Subcutaneous adipose tissue (tissue), 4 donors: ENCODE measurements around the gene TGIF1. TPM values are rescaled to one million over a fixed set of nuclear protein-coding genes. Genes with fewer than 3 reads are reported as not detected.

Experiments
- total RNA-seq, 4 donors: library from RNA; depleted of rRNA; stranded (reverse); fragments of >200 nt; gene quantifications; one replicate each; pipeline ENCODE4 v1.1.0, GENCODE V29; 2016
- TF ChIP-seq, protein P1 (sequence below): fragments of 450-650 bp; IDR thresholded peaks from one replicate; pipeline ENCODE4 v1.5.1; 2016; ENCODE audit warnings: low read depth, mild to moderate bottlenecking, control low read depth, antibody characterized with exemption, moderate library complexity

Gene TGIF1
- total RNA-seq, 4 donors from 2014 or later: 40.6 to 80.2 (median 62.3) TPM

DNA sequence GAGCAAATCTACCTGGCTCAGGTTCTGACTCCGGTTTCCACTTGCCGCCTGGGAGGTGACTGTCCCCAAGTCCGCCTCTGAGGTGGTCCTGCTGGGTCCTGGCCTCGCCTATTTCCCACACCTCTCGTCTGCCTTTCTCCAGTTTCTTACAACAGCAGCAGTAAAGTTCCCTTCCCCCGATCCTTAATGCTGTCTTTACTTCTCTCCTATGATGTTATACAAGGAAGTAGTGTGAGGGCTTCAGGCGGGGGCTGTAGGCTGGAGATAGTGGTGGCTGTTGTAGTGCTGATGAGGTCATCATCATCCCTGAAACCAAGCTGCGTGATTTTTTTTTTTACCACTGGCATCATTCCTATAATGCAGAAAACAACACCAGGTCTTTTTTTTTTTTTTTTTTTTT lies 18.9 kb downstream of the TGIF1 start:
- TF ChIP-seq, protein P1, sequence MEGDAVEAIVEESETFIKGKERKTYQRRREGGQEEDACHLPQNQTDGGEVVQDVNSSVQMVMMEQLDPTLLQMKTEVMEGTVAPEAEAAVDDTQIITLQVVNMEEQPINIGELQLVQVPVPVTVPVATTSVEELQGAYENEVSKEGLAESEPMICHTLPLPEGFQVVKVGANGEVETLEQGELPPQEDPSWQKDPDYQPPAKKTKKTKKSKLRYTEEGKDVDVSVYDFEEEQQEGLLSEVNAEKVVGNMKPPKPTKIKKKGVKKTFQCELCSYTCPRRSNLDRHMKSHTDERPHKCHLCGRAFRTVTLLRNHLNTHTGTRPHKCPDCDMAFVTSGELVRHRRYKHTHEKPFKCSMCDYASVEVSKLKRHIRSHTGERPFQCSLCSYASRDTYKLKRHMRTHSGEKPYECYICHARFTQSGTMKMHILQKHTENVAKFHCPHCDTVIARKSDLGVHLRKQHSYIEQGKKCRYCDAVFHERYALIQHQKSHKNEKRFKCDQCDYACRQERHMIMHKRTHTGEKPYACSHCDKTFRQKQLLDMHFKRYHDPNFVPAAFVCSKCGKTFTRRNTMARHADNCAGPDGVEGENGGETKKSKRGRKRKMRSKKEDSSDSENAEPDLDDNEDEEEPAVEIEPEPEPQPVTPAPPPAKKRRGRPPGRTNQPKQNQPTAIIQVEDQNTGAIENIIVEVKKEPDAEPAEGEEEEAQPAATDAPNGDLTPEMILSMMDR: no peak

DNA sequence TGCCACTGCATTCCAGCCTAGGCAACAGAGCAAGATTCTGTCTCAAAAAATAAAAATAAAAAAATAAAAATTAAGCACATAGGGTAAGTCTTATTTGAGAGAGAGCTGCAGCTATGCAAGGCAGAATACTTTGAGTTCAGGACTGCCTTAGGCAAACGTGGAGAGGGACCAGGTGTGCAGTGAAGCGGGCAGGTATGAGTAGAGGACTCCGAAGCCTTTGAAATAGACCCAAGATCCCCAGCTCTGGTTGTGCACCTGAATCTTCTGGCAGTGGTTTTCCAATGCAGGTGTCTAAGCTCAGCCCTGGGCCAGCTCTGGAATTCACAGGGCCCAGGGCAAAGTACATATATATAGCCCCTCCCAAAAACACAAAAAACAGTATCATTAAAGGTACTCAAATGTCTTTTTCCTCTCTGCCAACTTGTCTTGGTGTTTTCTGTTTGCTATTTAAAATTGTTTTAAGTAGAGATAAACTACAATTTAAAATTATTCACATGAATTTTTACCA lies 21.2 kb downstream of the TGIF1 start:
- TF ChIP-seq, protein P1: no peak

DNA sequence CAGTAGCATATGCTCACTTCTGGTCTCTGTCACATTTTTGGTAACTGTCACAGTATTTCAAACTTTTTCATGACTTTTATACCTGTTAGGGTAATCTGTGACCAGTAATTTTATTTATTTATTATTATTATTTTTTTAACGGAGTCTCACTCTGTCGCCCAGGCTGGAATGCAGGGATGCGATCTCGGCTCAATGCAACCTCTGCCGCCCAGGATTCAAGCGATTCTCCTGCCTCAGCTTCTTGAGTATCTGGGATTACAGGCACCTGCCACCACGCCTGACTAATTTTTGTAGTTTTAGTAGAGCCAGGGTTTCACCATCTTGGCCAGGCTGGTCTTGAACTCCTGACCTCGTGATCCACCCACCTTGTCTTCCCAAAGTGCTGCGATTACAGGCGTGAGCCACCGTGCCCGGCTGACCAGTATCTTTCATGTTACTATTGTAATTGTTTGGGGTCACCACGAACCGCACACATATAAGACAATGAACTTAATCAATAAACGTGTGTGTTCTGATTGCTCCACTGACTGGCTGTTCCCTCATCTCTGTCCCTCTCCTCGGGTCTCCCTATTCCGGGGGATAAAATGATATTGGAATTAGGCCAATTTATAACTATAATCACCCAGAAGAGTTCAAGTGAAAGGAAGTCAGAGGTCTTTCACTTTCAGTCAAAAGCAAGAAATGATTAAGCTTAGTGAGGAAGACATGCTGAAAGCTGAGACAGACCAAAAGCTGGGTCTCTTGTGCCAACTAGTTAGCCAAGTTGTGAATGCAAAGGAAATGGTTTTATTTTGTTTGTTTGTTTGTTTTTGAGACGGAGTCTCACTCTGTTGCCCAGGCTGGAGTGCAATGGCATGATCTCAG lies 22.9 kb downstream of the TGIF1 start:
- TF ChIP-seq, protein P1: no peak

DNA sequence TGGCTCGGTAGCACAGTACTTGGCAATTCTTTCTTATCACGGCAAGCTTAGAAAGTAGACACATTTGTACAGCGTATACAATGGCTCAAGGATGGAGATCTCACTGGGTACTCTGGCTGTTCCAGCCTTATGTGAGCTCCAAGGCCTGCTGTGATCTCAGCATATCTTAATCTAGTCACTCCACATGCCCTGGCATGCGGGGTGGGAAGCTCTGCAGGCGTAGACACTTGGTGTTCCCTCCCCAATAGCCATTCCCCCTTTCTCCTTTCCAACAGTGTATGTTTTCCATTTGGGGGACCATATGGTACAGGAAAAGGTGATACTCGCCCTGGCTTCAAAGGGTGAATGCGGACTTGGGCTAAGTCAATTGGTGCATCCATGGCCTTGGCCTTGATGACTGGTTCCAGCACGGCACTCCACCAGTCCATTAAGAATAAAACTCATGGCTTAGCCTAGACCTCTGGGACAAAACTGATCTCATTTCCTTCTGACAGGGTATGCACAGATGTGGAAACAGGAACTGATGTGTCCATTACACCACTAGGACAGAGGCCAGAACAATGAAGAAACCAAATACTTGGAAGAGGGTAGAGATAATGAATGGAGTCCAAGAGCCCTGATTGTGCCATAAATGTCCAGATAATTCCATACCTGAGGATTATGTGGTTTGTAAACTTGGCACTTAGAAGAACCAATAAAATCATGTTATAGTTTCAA lies 28.4 kb downstream of the TGIF1 start:
- TF ChIP-seq, protein P1: no peak

- TF ChIP-seq, protein P1: no peak
These were observed 30.1 kb downstream of the TGIF1 start for GRCh38 chr18:3479978-3480509.

- TF ChIP-seq, protein P1: no peak
These were observed 31.0 kb downstream of the TGIF1 start for GRCh38 chr18:3480827-3481573.
